Nephron (organoid): Measurements from ENCODE around the gene PRKN.

Source experiments
- H3K27ac Mint-ChIP-seq, 3 experiments: 2 replicates each; pipeline ENCODE4 v1.8.0; 2020; ENCODE audit warnings: mixed read lengths in 3 of 3, mild to moderate bottlenecking in 2 of 3, moderate library complexity in 1 of 3
- H3K27me3 Mint-ChIP-seq: 2 replicates; pipeline ENCODE4 v1.8.0; 2021; ENCODE audit warnings: low read depth, mild to moderate bottlenecking, moderate library complexity, mixed read lengths
- H3K36me3 Mint-ChIP-seq: 2 replicates; pipeline ENCODE4 v1.8.0; 2020; ENCODE audit warnings: low read depth, mixed read lengths
- H3K4me1 Mint-ChIP-seq: 2 replicates; pipeline ENCODE4 v1.8.0; 2020; ENCODE audit warnings: mixed read lengths
- H3K4me3 Mint-ChIP-seq, 3 experiments: 2 replicates each; pipeline ENCODE4 v1.8.0; 2020; ENCODE audit warnings: mild to moderate bottlenecking in 3 of 3, mixed read lengths in 3 of 3, moderate library complexity in 2 of 3
- H3K9me3 Mint-ChIP-seq: 2 replicates; pipeline ENCODE4 v1.8.0; 2020; ENCODE audit warnings: mixed read lengths
- CTCF ChIP-seq, 3 experiments: fragments of 200-600 bp; sonication (generic); IDR thresholded peaks; one replicate each; pipeline ENCODE4 v1.5.0; 2021; ENCODE audit warnings: antibody characterized with exemption in 3 of 3; ENCODE audit not compliant: unreplicated experiment in 3 of 3

Gene PRKN

GRCh38 chr6:162200945-162201690 is 526.4 kb downstream of the PRKN start:
- Mint-ChIP-seq H3K27me3 (peaks cover 5% of the 10 kb centered on the region), H3K9me3 (no peaks in the 10 kb centered on the region), H3K4me1 (peaks cover 20% of the 10 kb centered on the region), H3K27ac (peak overlapping the region in 2 of 3 experiments; percentile 26 to 89), H3K4me3 (no peak overlapping the region), H3K36me3 (no peaks in the 10 kb centered on the region)
- no peak for TF ChIP-seq CTCF (IDR thresholded peaks at IDR 0.05; ENCODE audit: unreplicated experiment in 3 of 3)

- H3K27me3 Mint-ChIP-seq = no peaks in the 10 kb centered on the region
- H3K36me3 Mint-ChIP-seq = no peaks in the 10 kb centered on the region
- H3K4me1 Mint-ChIP-seq = peaks cover 20% of the 10 kb centered on the region
- H3K9me3 Mint-ChIP-seq = no peaks in the 10 kb centered on the region
- H3K27ac Mint-ChIP-seq = peak overlapping the region in 2 of 3 experiments; percentile 26 to 89
- no peak overlapping the region for H3K4me3 Mint-ChIP-seq
- no peak for TF ChIP-seq CTCF (IDR thresholded peaks at IDR 0.05; ENCODE audit: unreplicated experiment in 3 of 3)
These were observed 527.5 kb downstream of the PRKN start for GRCh38 chr6:162200041-162200440.

- H3K9me3 Mint-ChIP-seq = no peaks in the 10 kb centered on the region
These were observed 528.6 kb downstream of the PRKN start for GRCh38 chr6:162198925-162199324.

GRCh38 chr6:162198076-162198475 is 529.5 kb downstream of the PRKN start:
- Mint-ChIP-seq H3K27me3 (no peaks in the 10 kb centered on the region), H3K4me1 (peaks cover 12% of the 10 kb centered on the region), H3K9me3 (no peaks in the 10 kb centered on the region), H3K27ac (peak overlapping the region in 2 of 3 experiments; percentile 16 to 42), H3K4me3 (no peak overlapping the region), H3K36me3 (no peaks in the 10 kb centered on the region)
- no peak for TF ChIP-seq CTCF (IDR thresholded peaks at IDR 0.05; ENCODE audit: unreplicated experiment in 3 of 3)

More at GRCh38 chr6:162198925-162199324, 528.6 kb downstream of the PRKN start:
- Mint-ChIP-seq H3K27me3 (no peaks in the 10 kb centered on the region), H3K27ac (no peak overlapping the region), H3K4me3 (no peak overlapping the region), H3K4me1 (peaks cover 20% of the 10 kb centered on the region), H3K36me3 (no peaks in the 10 kb centered on the region)
- TF ChIP-seq CTCF (IDR thresholded peaks at IDR 0.05; ENCODE audit: unreplicated experiment in 3 of 3) = no peak

GRCh38 chr6:162195441-162195840 is 532.1 kb downstream of the PRKN start:
- Mint-ChIP-seq H3K36me3 (no peaks in the 10 kb centered on the region), H3K4me3 (no peak overlapping the region), H3K9me3 (no peaks in the 10 kb centered on the region), H3K27me3 (no peaks in the 10 kb centered on the region), H3K27ac (no peak overlapping the region), H3K4me1 (peaks cover under 1% of the 10 kb centered on the region)
- no peak for TF ChIP-seq CTCF (IDR thresholded peaks at IDR 0.05; ENCODE audit: unreplicated experiment in 3 of 3)

- H3K36me3 Mint-ChIP-seq = no peaks in the 10 kb centered on the region
- no peaks in the 10 kb centered on the region for H3K4me1 Mint-ChIP-seq
- peak overlapping the region in 1 of 3 experiments; percentile 37 for H3K27ac Mint-ChIP-seq
- TF ChIP-seq CTCF (IDR thresholded peaks at IDR 0.05; ENCODE audit: unreplicated experiment in 3 of 3) = no peak
- no peak overlapping the region for H3K4me3 Mint-ChIP-seq
- peaks cover 3% of the 10 kb centered on the region for H3K9me3 Mint-ChIP-seq
- H3K27me3 Mint-ChIP-seq = peaks cover 3% of the 10 kb centered on the region
These were observed 536.6 kb downstream of the PRKN start for GRCh38 chr6:162190981-162191380.
